ENCODE results near the gene FLNB.
"Not testable (repeated sequence)": the region's sequence is repeated elsewhere in the genome, so short reads cannot be mapped to it uniquely, and the experiment has no call there.

Gene FLNB

GRCh38 chr3:58032186-58032585, 24.0 kb downstream of the FLNB start:
- no peak for DNase-seq (ENCODE audit: low read depth in 2 of 2)

GRCh38 chr3:58034738-58035523, 26.7 kb downstream of the FLNB start:
- peak in 1 of 2 donors; percentile 10 for DNase-seq (ENCODE audit: low read depth in 2 of 2)

GRCh38 chr3:58035524-58036255, 27.5 kb downstream of the FLNB start:
- no peak for DNase-seq (ENCODE audit: low read depth in 2 of 2)

GRCh38 chr3:58036293-58037032, 28.2 kb downstream of the FLNB start:
- no peak for DNase-seq (ENCODE audit: low read depth in 2 of 2)

- no peak for DNase-seq (ENCODE audit: low read depth in 2 of 2)
These were observed 29.1 kb downstream of the FLNB start for GRCh38 chr3:58037141-58037910.

- no peak for DNase-seq (ENCODE audit: low read depth in 2 of 2)
These were observed 30.6 kb downstream of the FLNB start for GRCh38 chr3:58038675-58039292.

GRCh38 chr3:58039601-58040000, 31.4 kb downstream of the FLNB start:
- DNase-seq (ENCODE audit: low read depth in 2 of 2): no peak

- no peak for DNase-seq (ENCODE audit: low read depth in 2 of 2)
These were observed 33.1 kb downstream of the FLNB start for GRCh38 chr3:58041182-58041825.

GRCh38 chr3:58041826-58042324, 33.7 kb downstream of the FLNB start:
- DNase-seq (ENCODE audit: low read depth in 2 of 2): no peak

- DNase-seq (ENCODE audit: low read depth in 2 of 2): no peak
These were observed 34.9 kb downstream of the FLNB start for GRCh38 chr3:58042947-58043707.

GRCh38 chr3:58043933-58044332, 35.7 kb downstream of the FLNB start:
- no peak for DNase-seq (ENCODE audit: low read depth in 2 of 2)

GRCh38 chr3:58044691-58045483, 36.7 kb downstream of the FLNB start:
- DNase-seq (ENCODE audit: low read depth in 2 of 2): no peak

GRCh38 chr3:58047826-58048225, 39.6 kb downstream of the FLNB start:
- DNase-seq (ENCODE audit: low read depth in 2 of 2): no peak

GRCh38 chr3:58048301-58048700, 40.1 kb downstream of the FLNB start:
- no peak for DNase-seq (ENCODE audit: low read depth in 2 of 2)

GRCh38 chr3:58049143-58049785, 41.0 kb downstream of the FLNB start:
- no peak for DNase-seq (ENCODE audit: low read depth in 2 of 2)

GRCh38 chr3:58051196-58051595, 43.0 kb downstream of the FLNB start:
- no peak for DNase-seq (ENCODE audit: low read depth in 2 of 2)

GRCh38 chr3:58051658-58052261, 43.5 kb downstream of the FLNB start:
- DNase-seq (ENCODE audit: low read depth in 2 of 2): not testable (repeated sequence)

Data from stimulated activated CD8-positive, alpha-beta memory T cell treated with anti-CD3 and anti-CD28 coated beads, Interleukin-7, amount 100 ng/mL, for 4 hours (primary cell).